ENCODE results near the gene MET.

MET gene

DNA sequence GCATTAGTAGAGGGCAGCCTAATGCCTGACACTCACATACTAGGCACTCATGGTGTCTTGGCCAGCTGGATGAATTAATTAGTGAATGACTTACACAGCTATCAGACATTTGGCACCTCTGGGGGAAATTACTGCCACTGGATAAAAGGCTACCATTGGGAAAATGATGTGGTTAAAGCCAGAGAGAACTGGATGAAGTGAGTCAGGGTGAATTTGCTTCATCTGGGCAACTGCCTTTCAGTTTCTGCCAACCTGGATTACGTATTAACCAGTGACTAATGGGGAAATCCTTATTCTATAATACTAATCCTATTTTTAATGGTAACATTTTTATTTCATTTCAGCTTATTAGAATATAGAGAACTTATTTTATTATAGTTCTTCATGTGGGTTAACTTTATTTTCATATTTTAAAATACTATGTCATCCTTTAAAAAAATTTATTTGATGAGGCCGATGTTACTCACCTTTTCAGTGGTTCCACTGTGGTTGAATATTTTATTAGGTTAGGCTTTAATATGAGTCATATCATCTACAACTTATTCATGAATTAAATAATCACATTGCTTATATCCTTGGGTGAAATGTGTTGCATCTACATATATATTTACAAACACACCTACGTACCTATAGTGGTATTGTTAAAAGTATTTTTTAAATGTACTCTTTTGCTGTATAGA lies 104.8 kb downstream of the MET start:
- Mint-ChIP-seq H3K27me3 (peaks cover 3% of the 10 kb centered on the region), H3K4me3 (no peak overlapping the region), H3K36me3 (no peaks in the 10 kb centered on the region), H3K4me1 (no peaks in the 10 kb centered on the region), H3K9me3 (no peaks in the 10 kb centered on the region), H3K27ac (no peak overlapping the region)
- DNase-seq (ENCODE audit: low spot score in 2 of 2), result no peak
- ATAC-seq (ENCODE audit: low read depth), result no peak

DNA sequence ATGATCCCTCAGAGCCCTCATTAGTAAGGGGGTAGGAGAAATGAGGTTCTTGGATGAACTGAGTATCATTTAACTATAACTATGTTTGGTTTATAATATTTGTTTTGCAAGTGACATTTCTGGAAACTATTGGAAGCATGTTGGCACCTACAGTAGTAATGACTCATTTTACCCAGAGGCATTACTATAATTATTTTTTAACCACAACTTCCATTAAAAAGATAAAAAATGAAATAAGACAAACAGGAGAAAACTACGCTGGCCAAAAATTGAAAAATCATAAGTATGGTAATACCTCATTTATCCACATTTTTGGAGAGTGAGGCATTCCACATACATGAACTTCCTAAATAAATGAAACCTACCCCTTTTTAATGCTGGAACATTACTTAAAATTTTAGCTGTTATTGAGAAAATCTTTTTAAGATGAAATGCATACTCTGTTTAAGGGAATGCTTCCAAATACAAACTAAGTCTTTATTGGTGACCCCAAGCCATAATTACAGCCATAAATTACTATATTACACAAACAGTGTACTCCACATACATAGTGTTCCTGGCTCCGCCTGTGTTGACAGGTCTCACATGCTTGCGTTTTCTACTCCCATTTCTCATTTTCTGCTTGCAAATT lies 105.8 kb downstream of the MET start:
- H3K9me3 Mint-ChIP-seq, result no peaks in the 10 kb centered on the region
- no peak overlapping the region for H3K27ac Mint-ChIP-seq
- no peak for DNase-seq (ENCODE audit: low spot score in 2 of 2)

DNA sequence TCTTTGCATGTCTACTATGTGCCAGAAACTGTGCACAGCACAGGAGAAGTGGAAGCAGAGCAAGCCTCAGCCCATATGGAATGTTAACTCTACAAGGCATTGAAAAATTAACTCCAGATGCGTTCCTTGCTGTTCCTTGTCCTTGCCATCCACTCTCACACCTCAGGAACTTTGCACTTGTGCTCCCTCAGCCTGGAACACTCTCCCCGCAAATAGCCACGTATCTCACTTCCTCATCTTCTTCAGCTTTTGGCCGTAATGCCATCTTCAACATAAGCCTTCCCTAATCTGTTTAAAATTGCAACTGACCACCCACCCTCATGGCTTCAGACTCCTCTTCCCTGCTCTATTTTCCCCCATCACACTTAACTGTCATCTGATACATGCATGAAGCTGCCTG lies 107.2 kb downstream of the MET start:
- no peak overlapping the region for H3K27ac Mint-ChIP-seq
- H3K36me3 Mint-ChIP-seq, result no peaks in the 10 kb centered on the region
- peaks cover 3% of the 10 kb centered on the region for H3K27me3 Mint-ChIP-seq
- H3K4me3 Mint-ChIP-seq, result no peak overlapping the region
- ATAC-seq (ENCODE audit: low read depth), result no peak
- DNase-seq (ENCODE audit: low spot score in 2 of 2), result no peak
- H3K9me3 Mint-ChIP-seq, result no peaks in the 10 kb centered on the region
- no peaks in the 10 kb centered on the region for H3K4me1 Mint-ChIP-seq

More for the DNA sequence above, 105.8 kb downstream of the MET start:
- H3K4me3 Mint-ChIP-seq, result no peak overlapping the region
- no peak for ATAC-seq (ENCODE audit: low read depth)
- H3K4me1 Mint-ChIP-seq, result no peaks in the 10 kb centered on the region
- H3K36me3 Mint-ChIP-seq, result no peaks in the 10 kb centered on the region
- H3K27me3 Mint-ChIP-seq, result peaks cover 3% of the 10 kb centered on the region

DNA sequence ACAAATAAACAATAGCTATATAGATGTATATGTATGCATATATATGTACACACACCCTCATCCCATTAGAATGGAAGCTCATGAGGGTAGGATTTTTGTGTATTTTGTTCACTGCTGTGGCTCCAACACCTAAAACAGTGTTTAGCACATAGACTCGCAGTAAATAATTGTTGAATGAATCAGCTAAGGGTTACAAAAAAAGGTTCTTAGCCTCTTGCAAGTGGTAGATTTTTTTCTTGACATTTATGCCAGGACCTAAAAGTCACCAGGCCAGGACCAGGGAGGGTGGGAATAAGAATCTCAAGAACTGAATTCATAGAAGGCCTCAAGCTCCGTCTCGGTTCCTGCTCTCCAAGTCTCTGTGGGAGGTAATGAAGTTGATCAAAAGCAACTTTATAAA lies 107.9 kb downstream of the MET start:
- Mint-ChIP-seq H3K36me3 (no peaks in the 10 kb centered on the region), H3K27me3 (peaks cover 3% of the 10 kb centered on the region), H3K4me3 (no peak overlapping the region), H3K27ac (no peak overlapping the region), H3K4me1 (no peaks in the 10 kb centered on the region), H3K9me3 (no peaks in the 10 kb centered on the region)
- ATAC-seq (ENCODE audit: low read depth), result no peak
- no peak for DNase-seq (ENCODE audit: low spot score in 2 of 2)

DNA sequence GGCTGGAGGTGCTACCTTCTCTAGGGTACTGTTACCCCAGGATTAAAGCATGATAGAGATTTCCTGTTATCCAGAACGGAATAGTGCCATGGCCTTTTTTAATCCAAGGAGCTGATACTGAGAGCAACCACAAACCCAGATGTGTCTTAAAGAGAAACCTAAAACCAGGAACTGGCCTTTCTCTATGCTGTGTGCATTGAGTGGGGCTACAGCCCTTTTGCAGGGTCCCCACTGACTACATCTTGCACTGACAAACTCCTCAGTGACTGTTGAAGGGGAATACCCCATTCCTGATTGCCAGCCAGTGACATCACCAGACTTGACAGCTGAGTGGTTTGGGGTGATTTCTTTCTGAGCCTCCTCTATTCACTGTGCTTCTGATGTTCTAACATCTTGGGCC lies 108.5 kb downstream of the MET start:
- ATAC-seq (ENCODE audit: low read depth), result peak; percentile 27
- Mint-ChIP-seq H3K4me3 (no peak overlapping the region), H3K4me1 (no peaks in the 10 kb centered on the region), H3K9me3 (no peaks in the 10 kb centered on the region), H3K27me3 (peaks cover 3% of the 10 kb centered on the region), H3K27ac (no peak overlapping the region), H3K36me3 (no peaks in the 10 kb centered on the region)
- no peak for DNase-seq (ENCODE audit: low spot score in 2 of 2)

DNA sequence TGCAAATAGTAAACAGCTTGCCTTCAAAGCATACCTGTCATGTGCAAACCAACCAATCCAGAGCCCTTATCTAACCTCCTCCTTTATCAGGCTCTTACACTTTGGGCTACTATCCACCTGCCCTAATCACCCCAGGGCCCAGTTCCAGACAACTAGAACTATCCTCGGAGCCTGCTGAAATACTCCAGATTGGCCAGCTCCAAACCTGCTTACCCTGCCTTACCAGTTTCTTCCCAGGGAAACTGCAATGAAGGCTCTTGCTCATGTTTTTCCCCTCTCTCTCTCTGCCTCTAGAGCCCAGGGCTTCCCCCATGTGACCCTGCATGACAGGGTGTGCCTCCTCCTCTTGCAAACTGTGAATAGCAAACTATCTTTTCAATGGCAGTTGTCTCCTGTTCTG lies 109.0 kb downstream of the MET start:
- H3K27ac Mint-ChIP-seq, result no peak overlapping the region
- ATAC-seq (ENCODE audit: low read depth) (no peak), DNase-seq (ENCODE audit: low spot score in 2 of 2) (no peak)
- no peaks in the 10 kb centered on the region for H3K36me3 Mint-ChIP-seq
- H3K27me3 Mint-ChIP-seq, result peaks cover 3% of the 10 kb centered on the region
- no peaks in the 10 kb centered on the region for H3K9me3 Mint-ChIP-seq
- no peaks in the 10 kb centered on the region for H3K4me1 Mint-ChIP-seq
- H3K4me3 Mint-ChIP-seq, result no peak overlapping the region

DNA sequence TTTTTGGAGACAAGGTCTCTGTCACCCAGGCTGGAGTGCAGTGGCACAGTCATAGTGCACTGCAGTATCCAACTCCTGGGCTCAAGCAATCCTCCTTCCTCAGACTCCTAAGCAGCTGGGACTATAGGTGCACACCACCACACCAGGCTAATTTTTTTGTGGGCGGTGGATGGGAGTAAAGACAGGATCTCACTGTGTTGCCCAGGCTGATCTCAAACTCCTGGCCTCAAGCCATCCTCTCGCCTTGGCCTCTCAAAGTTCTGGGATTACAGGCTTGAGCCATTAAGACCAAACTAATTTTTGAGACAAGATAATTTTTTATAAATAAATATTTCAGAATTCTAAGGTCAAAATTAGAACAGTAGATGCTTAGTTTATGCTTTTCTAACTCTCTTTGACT lies 109.6 kb downstream of the MET start:
- no peak for ATAC-seq (ENCODE audit: low read depth)
- Mint-ChIP-seq H3K27me3 (peaks cover 3% of the 10 kb centered on the region), H3K27ac (no peak overlapping the region), H3K4me3 (no peak overlapping the region), H3K9me3 (no peaks in the 10 kb centered on the region), H3K4me1 (no peaks in the 10 kb centered on the region), H3K36me3 (no peaks in the 10 kb centered on the region)
- DNase-seq (ENCODE audit: low spot score in 2 of 2), result no peak

DNA sequence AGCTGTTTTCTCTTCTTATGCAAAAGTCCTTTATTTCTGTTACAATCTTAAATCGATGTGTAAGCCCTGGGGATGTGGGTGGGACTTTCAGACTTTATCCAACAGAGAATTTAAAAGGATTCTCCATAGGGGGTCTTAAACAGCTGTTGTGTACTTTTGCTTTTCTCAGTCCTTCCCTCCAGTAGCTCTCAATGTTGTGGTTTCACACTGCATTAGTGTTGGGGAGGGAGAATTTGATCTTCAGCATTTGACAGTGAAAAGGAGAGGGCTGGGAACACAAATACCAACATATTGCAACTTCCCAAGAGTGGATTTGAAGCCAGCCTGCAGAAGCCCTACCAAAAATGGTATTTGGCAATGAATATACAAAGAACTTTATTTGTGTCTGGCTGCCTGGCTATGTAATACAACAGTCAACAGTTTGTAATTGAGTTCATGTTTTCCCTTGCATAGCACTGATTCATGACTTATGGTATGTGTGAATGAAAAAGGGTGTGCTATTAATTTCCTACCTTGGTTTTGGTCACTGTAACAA lies 110.2 kb downstream of the MET start:
- no peaks in the 10 kb centered on the region for H3K36me3 Mint-ChIP-seq
- peaks cover 3% of the 10 kb centered on the region for H3K27me3 Mint-ChIP-seq
- DNase-seq (ENCODE audit: low spot score in 2 of 2) (no peak), ATAC-seq (ENCODE audit: low read depth) (no peak)
- no peaks in the 10 kb centered on the region for H3K9me3 Mint-ChIP-seq
- no peak overlapping the region for H3K27ac Mint-ChIP-seq
- no peak overlapping the region for H3K4me3 Mint-ChIP-seq
- H3K4me1 Mint-ChIP-seq, result no peaks in the 10 kb centered on the region

DNA sequence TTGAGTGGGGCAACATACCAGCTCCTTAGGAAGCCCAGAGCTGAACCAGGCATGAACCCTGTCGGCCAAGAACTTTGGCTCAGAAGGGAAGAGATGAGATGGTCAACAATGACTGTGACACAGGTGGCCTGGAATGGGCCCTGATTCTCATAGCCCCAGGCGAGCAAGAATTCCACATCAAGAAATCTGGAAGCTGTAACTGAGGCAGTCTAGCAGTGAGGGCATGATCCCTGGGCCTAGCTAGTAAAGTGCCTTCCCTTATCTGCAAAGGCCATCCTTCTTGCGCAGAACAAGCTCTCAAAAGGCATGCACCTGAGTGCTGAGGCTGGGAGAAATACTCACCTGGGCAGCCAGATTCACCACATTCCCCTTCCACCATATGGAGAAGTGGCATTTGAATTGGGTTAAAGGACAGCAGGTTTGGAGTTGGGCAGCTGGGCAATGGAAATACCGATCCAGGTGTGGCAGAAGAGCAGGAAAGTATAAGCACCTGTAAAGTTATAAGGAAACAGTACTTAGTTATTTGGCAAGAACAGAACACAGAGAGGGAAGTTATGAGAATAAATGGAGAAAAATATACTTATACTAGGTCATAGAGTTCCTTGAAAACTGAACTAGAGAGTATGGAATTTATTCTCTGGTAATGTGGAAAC lies 111.8 kb downstream of the MET start:
- Mint-ChIP-seq H3K27ac (no peak overlapping the region), H3K9me3 (no peaks in the 10 kb centered on the region), H3K36me3 (no peaks in the 10 kb centered on the region), H3K27me3 (peaks cover 3% of the 10 kb centered on the region), H3K4me1 (no peaks in the 10 kb centered on the region), H3K4me3 (no peak overlapping the region)
- ATAC-seq (ENCODE audit: low read depth), result no peak
- no peak for DNase-seq (ENCODE audit: low spot score in 2 of 2)

DNA sequence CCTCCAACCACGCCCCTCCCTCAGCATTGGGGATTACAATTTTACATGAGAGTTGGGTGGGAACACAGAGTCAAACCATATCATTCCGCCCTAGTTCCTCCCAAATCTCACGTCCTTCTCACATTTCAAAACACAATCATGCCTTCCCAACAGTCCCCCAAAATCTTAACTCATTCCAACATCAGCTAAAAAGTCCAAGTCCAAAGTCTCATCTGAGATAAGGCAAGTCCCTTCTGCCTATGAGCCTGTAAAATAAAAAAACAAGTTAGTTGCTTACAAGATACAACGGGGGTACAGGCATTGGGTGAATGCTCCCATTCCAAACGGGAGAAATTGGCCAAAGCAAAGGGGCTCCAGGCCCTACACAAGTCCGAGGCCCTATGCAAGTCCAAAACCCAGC lies 112.7 kb downstream of the MET start:
- Mint-ChIP-seq H3K9me3 (no peaks in the 10 kb centered on the region), H3K4me3 (no peak overlapping the region), H3K4me1 (no peaks in the 10 kb centered on the region), H3K27me3 (no peaks in the 10 kb centered on the region), H3K27ac (no peak overlapping the region), H3K36me3 (no peaks in the 10 kb centered on the region)
- DNase-seq (ENCODE audit: low spot score in 2 of 2), result no peak
- ATAC-seq (ENCODE audit: low read depth), result no peak

DNA sequence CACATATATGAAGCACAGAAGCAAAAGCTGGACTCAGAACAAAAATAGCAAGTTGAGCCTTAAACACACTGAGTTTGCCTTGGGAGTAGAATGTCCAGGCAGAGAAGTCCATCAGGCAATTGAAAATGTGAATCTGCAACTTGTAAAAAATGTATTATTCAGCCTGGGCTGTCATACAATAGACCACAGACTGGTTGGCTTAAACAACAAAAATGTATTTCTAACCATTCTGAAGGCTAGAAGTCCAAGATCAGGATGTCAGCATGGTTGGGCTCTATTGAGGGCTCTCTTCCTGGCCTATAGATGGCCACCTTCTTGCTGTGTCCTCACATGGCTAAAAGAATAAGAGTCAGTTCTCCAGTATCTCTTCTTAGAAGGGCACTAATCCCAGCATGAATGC lies 113.8 kb downstream of the MET start:
- no peaks in the 10 kb centered on the region for H3K4me1 Mint-ChIP-seq

DNA sequence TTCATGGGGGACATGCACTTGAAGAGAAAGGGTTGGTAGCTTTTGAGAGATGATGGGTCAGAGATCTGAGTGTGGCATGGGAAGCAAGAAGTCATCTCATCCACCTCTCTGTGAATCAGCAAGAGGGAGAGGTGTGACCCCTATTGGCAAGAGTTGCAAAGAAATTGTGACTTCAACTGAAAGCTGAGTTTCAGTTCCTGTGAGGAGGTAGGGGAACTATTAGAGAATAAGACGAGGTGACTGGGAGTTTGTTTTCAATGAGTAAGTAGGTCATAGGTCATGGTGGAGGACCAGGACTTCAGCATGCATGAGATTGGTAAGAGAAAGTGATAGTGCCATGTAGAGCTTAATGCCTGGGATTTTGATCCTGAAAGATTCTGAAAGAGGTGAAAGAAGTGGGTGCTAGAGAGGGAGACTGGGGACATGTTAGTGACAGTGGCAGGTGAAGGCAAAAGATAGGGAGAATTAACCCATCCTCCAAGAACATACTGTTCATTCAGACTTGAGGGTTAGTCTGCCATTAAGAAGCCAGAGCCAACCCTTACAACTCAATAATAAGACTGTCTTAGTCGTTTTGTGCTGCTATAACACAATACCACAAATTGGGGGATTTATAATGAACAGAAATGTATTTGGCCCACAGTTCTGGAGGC lies 114.9 kb downstream of the MET start:
- Mint-ChIP-seq H3K4me1 (no peaks in the 10 kb centered on the region), H3K9me3 (no peaks in the 10 kb centered on the region), H3K27me3 (no peaks in the 10 kb centered on the region), H3K4me3 (no peak overlapping the region), H3K27ac (no peak overlapping the region), H3K36me3 (no peaks in the 10 kb centered on the region)
- DNase-seq (ENCODE audit: low spot score in 2 of 2) (peak; percentile 23 to 52), ATAC-seq (ENCODE audit: low read depth) (peak; percentile 99)

More for the DNA sequence above, 113.8 kb downstream of the MET start:
- H3K9me3 Mint-ChIP-seq, result no peaks in the 10 kb centered on the region
- no peak overlapping the region for H3K27ac Mint-ChIP-seq
- H3K36me3 Mint-ChIP-seq, result no peaks in the 10 kb centered on the region
- DNase-seq (ENCODE audit: low spot score in 2 of 2) (no peak), ATAC-seq (ENCODE audit: low read depth) (no peak)
- no peak overlapping the region for H3K4me3 Mint-ChIP-seq
- H3K27me3 Mint-ChIP-seq, result no peaks in the 10 kb centered on the region

DNA sequence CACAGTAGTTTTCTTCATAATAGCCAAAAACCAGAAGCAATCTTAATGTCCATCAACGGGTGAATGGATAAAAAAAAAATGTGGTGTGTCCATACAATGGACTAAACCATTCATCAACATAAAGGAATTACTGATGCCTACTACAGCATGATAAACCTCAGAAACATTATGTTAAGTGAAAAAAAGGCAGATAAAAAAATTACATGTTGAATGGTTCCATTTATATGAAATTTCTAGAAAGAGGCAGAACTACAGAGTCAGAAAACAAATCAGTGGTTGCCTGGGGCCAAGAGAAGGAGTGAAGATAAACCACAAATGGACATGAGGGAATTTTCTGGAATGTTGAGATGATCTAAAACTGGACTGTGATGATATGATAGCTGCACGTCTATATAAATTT lies 115.9 kb downstream of the MET start:
- Mint-ChIP-seq H3K4me1 (no peaks in the 10 kb centered on the region), H3K36me3 (no peaks in the 10 kb centered on the region), H3K9me3 (no peaks in the 10 kb centered on the region), H3K27me3 (peaks cover 3% of the 10 kb centered on the region), H3K4me3 (no peak overlapping the region), H3K27ac (no peak overlapping the region)
- no peak for DNase-seq (ENCODE audit: low spot score in 2 of 2)
- ATAC-seq (ENCODE audit: low read depth), result no peak

DNA sequence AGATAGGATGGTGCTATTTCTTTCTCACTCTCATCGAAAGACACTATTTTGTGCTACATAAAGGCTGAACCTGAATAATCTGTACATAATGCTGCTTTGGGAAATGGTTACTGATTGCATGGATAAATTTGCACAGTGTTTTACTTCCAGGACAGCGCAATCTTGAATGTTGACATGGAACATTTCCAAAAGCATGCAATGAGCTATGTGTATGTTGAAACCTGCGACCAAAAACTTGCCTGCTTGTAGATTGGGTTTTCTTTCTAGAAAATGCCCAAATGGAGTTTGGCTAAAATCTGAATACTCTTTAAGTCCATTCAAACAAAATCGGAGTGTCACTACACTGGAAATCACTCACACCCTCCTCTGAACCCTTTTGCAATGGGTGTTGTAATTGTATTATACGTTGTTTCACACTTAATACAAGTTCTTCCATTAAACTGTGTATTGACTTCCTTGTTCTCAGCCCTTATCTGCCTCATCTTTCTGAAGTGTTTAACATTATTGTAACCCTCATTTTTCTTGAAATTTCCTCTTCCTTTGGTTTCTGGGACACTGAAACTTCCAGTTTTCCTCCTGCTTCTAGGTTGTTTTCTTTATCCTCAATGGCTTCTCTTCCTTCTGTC lies 116.7 kb downstream of the MET start:
- no peak for DNase-seq (ENCODE audit: low spot score in 2 of 2)
- no peaks in the 10 kb centered on the region for H3K4me1 Mint-ChIP-seq
- peaks cover 3% of the 10 kb centered on the region for H3K27me3 Mint-ChIP-seq
- no peaks in the 10 kb centered on the region for H3K36me3 Mint-ChIP-seq
- H3K27ac Mint-ChIP-seq, result no peak overlapping the region
- no peaks in the 10 kb centered on the region for H3K9me3 Mint-ChIP-seq
- ATAC-seq (ENCODE audit: low read depth), result no peak
- no peak overlapping the region for H3K4me3 Mint-ChIP-seq

All from memory B cell (primary cell).